Liver (tissue), 9 donors: ENCODE results near the gene DOCK10. TPM values are rescaled to one million over a fixed set of nuclear protein-coding genes. Genes with fewer than 3 reads are reported as not detected.

Source experiments
- DNase-seq: peaks from one replicate; pipeline ENCODE4 v3.0.0-alpha.2; 2017; ENCODE audit warnings: low spot score
- H3K27ac ChIP-seq, 2 donors: one replicate each; pipeline ENCODE4 v1.7.0; 2013; ENCODE audit warnings: inconsistent platforms in 2 of 2, low read length in 2 of 2, control low read depth in 1 of 2, low read depth in 1 of 2, mild to moderate bottlenecking in 1 of 2
- H3K27me3 ChIP-seq, 4 donors: one replicate each; pipeline versions ENCODE4 v1.6.1 to v1.7.0; 2013; ENCODE audit warnings: low read length in 3 of 4, inconsistent platforms in 1 of 4, mild to moderate bottlenecking in 1 of 4, moderate library complexity in 1 of 4; ENCODE audit not compliant: control insufficient read depth in 4 of 4, insufficient read depth in 4 of 4
- H3K36me3 ChIP-seq, 4 donors: one replicate each; pipeline versions ENCODE4 v1.6.1 to v1.7.0; 2013; ENCODE audit warnings: low read length in 3 of 4, mild to moderate bottlenecking in 3 of 4, low read depth in 1 of 4, moderate library complexity in 1 of 4; ENCODE audit not compliant: control insufficient read depth in 4 of 4, insufficient read depth in 3 of 4
- H3K4me1 ChIP-seq, 4 donors: one replicate each; pipeline versions ENCODE4 v1.6.1 to v1.7.0; 2013; ENCODE audit warnings: low read length in 3 of 4, mild to moderate bottlenecking in 3 of 4, moderate library complexity in 1 of 4; ENCODE audit not compliant: control insufficient read depth in 4 of 4, insufficient read depth in 4 of 4
- H3K4me3 ChIP-seq, 3 donors: one replicate each; pipeline versions ENCODE4 v1.6.1 to v1.7.0; 2013; ENCODE audit warnings: low read length in 3 of 3, control low read depth in 1 of 3, low read depth in 1 of 3, mild to moderate bottlenecking in 1 of 3
- H3K9ac ChIP-seq, 2 donors: one replicate each; pipeline ENCODE4 v1.7.0; 2013; ENCODE audit warnings: low read length in 2 of 2, mild to moderate bottlenecking in 2 of 2, moderate library complexity in 2 of 2, control low read depth in 1 of 2, low read depth in 1 of 2
- H3K9me3 ChIP-seq, 4 donors: one replicate each; pipeline versions ENCODE4 v1.6.1 to v1.7.0; 2013; ENCODE audit warnings: low read length in 3 of 4; ENCODE audit not compliant: control insufficient read depth in 4 of 4
- ATF3 ChIP-seq: IDR thresholded peaks from 2 replicates; pipeline ENCODE4 v1.6.1; 2016; ENCODE audit warnings: antibody characterized with exemption
- CTCF ChIP-seq: fragments of 150-350 bp; IDR thresholded peaks from 2 replicates; pipeline ENCODE4 v1.5.1; 2017; ENCODE audit warnings: improper control_type of control experiment, low read depth, low read length; ENCODE audit not compliant: missing input control
- EGR1 ChIP-seq, 2 donors: IDR thresholded peaks; 2 replicates each; pipeline ENCODE4 v1.6.1; 2016 to 2018; ENCODE audit warnings: antibody characterized with exemption in 2 of 2, low read depth in 2 of 2
- FOXA1 ChIP-seq: IDR thresholded peaks from 2 replicates; pipeline ENCODE4 v1.6.1; 2016; ENCODE audit warnings: antibody characterized with exemption
- FOXA2 ChIP-seq: IDR thresholded peaks from 2 replicates; pipeline ENCODE4 v1.6.1; 2016; ENCODE audit warnings: antibody characterized with exemption
- GABPA ChIP-seq, 2 donors: IDR thresholded peaks in 1 of 2; conservative IDR thresholded peaks in 1 of 2; 2 replicates each; pipeline ENCODE4 v1.6.1; 2016; ENCODE audit warnings: antibody characterized with exemption in 2 of 2, mild to moderate bottlenecking in 1 of 2, moderate library complexity in 1 of 2
- HNF4A ChIP-seq, 2 donors: conservative IDR thresholded peaks; 2 replicates each; pipeline ENCODE4 v1.6.1; 2016; ENCODE audit warnings: antibody characterized with exemption in 2 of 2, mild to moderate bottlenecking in 2 of 2
- HNF4G ChIP-seq: IDR thresholded peaks from 2 replicates; pipeline ENCODE4 v1.6.1; 2016; ENCODE audit warnings: antibody characterized with exemption
- JUND ChIP-seq, 2 donors: IDR thresholded peaks; 2 replicates each; pipeline ENCODE4 v1.6.1; 2016; ENCODE audit warnings: antibody characterized with exemption in 2 of 2
- MAX ChIP-seq: IDR thresholded peaks from 2 replicates; pipeline ENCODE4 v1.6.1; 2016; ENCODE audit warnings: antibody characterized with exemption
- NR2F2 ChIP-seq: IDR thresholded peaks from 2 replicates; pipeline ENCODE4 v1.6.1; 2016; ENCODE audit warnings: antibody characterized with exemption
- RAD21 ChIP-seq, 2 donors: IDR thresholded peaks; 2 replicates each; pipeline ENCODE4 v1.6.1; 2016; ENCODE audit warnings: antibody characterized with exemption in 2 of 2, mild to moderate bottlenecking in 2 of 2
- REST ChIP-seq: IDR thresholded peaks from 2 replicates; pipeline ENCODE4 v1.6.1; 2016; ENCODE audit warnings: antibody characterized with exemption, mild to moderate bottlenecking
- RXRA ChIP-seq, 2 donors: IDR thresholded peaks; 2 replicates each; pipeline ENCODE4 v1.6.1; 2017 to 2018; ENCODE audit warnings: antibody characterized with exemption in 2 of 2, mild to moderate bottlenecking in 1 of 2
- SP1 ChIP-seq: IDR thresholded peaks from 2 replicates; pipeline ENCODE4 v1.6.1; 2018; ENCODE audit warnings: antibody characterized with exemption, mild to moderate bottlenecking
- TAF1 ChIP-seq: conservative IDR thresholded peaks from 2 replicates; pipeline ENCODE4 v1.6.1; 2016; ENCODE audit warnings: antibody characterized with exemption, mild to moderate bottlenecking
- YY1 ChIP-seq: IDR thresholded peaks from 2 replicates; pipeline ENCODE4 v1.6.1; 2016; ENCODE audit warnings: antibody characterized with exemption, mild to moderate bottlenecking
- ZBTB33 ChIP-seq: IDR thresholded peaks from 2 replicates; pipeline ENCODE4 v1.6.1; 2016; ENCODE audit warnings: antibody characterized with exemption
- WGBS: extraction: QIAGEN DNeasy Blood & Tissue Kit; methylation state at CpG from one replicate; pipeline ENCODE4 v1.1.7; 2013; 5-methylcytosine and 5-hydroxymethylcytosine counted together
- polyA plus RNA-seq, 2 donors: library from polyadenylated mRNA; stranded (reverse) in 1 of 2; unstranded in 1 of 2; fragments of 200-250 nt in 1 of 2; fragments of >200 nt in 1 of 2; fragmentation: Nextera tagmentation in 1 of 2; extraction: Ambion mirVana in 1 of 2; gene quantifications; one replicate each; pipeline versions ENCODE4 v1.2.1 to v1.2.3, GENCODE V29; 2013 to 2015
- total RNA-seq, 2 donors: library from RNA; depleted of rRNA; stranded (reverse); fragments of >200 nt; gene quantifications; one replicate each; pipeline ENCODE4 v1.2.3, GENCODE V29; 2014
- donor health status: healthy.
- donor health status: healthy.
- donor health status: healthy.
- donor health status: healthy.
- donor health status: healthy.

The DOCK10 gene
- total and polyA plus RNA-seq, 4 donors, result 1.2 to 15.3 (median 6.8) TPM

- Histone ChIP-seq H3K27me3 (no peaks in the 10 kb centered on the region), H3K4me1 (no peaks in the 10 kb centered on the region), H3K9ac (no peak overlapping the region), H3K9me3 (no peaks in the 10 kb centered on the region), H3K4me3 (no peak overlapping the region), H3K36me3 (no peaks in the 10 kb centered on the region), H3K27ac (no peak overlapping the region)
- DNase-seq, result no peak
- TF ChIP-seq SP1 (no peak), GABPA (IDR thresholded peaks at IDR 0.05 in 1 of 2, conservative IDR thresholded peaks at IDR 0.05 in 1 of 2) (no peak), EGR1 (IDR thresholded peaks at IDR 0.05; ENCODE audit: low read depth in 2 of 2) (no peak), ZBTB33 (no peak), FOXA2 (no peak), CTCF (no peak), MAX (no peak), ATF3 (no peak), REST (no peak), RAD21 (IDR thresholded peaks at IDR 0.05) (no peak), TAF1 (no peak), HNF4A (conservative IDR thresholded peaks at IDR 0.05) (no peak), JUND (IDR thresholded peaks at IDR 0.05) (no peak), NR2F2 (no peak), FOXA1 (no peak), HNF4G (no peak), RXRA (IDR thresholded peaks at IDR 0.05) (no peak), YY1 (no peak)
- WGBS, result 93% methylated on average over 3 of the region's 3 CpGs
These were observed 101.7 kb downstream of the DOCK10 start for GRCh38 chr2:224940618-224941017.
